GM21390 (cell line): Measurements from ENCODE around the gene PYGO2.

ENCODE experiments used
- ATAC-seq: cut with Tn5 transposase; IDR thresholded peaks from one replicate; pipeline ENCODE4 v1.9.1; 2021; ENCODE audit not compliant: unreplicated experiment

Gene PYGO2

DNA sequence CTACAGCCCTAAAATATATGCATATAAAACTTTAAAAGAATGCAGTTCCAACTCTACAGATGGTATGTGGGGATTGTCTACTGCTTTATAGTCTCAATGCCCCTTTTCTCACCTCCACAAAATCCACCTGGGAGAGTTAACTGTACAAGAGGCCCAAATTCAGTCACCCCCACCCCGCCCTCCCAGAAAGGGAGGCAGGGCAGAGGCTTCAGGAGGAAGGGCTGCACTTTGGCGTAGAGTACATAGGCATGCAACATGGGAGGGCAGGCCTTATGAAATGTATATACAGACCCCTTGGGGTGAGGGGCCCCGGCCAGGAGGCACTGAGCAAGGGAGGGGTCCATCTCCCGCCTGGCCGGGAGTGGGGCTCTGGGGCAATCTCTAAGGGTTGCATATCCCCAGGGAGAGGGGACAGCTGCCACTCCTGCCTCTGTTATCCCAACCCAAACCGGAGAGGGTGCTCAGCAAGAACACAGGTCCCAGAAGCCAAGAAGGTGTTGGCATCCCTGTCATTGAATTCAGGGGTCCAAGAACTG lies 1.3 kb upstream of the PYGO2 start:
- no peak for ATAC-seq

DNA sequence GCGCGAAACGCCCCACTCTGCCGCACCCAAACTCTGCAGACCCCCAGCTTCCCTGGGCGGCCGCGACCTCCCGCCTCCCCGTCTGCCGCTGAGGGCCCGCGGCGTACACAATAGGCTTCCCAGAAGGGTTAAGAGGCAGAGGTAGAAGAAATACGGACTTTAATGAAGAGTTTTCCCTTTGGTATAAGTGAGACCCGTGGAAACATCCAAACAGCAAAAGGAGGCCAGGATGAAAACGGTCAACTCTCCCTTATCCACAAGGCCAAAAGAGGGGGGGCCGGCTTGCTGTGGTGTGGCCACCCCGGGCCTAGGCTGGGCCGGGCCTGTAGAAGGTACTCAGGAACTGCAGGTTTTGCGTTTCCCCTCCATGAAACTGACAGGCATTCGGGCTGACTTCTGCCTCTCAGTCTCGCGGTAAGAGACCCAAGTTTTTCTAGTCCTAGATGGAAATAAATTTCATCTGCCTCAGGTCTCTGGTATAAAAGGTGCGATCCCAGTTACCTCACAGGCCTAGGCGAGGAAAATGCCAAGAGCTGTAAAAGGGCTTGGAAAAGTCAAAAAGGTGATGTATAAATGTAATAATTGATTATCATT lies 671 bp upstream of the PYGO2 start:
- no peak for ATAC-seq

DNA sequence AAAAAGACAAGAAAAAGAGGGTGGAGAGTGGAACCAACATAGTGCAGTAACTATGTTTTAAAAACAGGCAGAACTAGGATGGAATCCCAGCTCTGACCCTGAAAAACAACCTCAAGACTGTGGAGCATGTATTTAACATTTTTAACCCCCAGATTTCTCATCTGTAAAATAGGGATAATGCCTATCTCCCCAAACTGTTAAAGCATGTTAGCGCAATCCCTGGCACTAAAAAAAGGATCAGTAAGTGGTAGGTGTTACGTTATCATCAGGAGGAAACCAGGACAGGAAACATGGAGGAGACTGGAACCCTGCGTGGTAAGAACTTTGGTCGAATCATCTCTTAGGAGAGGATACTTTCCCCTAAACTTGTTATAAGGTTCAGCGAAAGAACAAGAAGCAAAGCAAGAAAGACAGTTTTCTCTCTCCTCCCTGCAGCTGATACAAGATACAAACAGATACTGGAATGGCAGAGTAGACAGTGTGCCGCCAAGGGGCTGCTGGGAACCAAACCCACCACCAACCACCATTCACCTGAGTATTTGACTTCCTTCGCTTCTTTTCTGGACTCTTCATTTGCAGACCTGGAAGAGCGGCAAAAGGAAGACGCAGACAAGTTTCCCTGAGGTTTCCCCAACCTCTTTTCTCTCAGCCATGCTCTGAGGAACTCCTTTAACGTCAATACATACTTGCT lies 991 bp downstream of the PYGO2 start:
- ATAC-seq, result no peak

DNA sequence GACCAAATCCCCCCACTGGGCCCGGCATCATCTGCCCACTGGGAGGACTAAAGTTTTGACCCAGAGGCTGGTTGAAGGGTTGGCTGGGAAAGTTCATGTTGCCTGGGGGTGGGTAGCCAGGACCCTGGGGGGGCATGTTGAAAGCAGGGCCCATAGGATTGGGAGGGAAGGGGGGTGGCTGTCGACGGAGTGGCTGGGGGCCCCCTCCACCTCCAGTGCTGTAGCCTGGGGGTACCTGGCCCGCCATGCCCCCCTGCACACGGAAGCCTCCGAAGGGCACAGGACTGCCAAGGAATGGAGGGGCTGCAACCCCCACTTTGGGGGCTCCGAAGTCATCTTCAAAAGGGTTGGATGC lies 2.2 kb downstream of the PYGO2 start:
- no peak for ATAC-seq

DNA sequence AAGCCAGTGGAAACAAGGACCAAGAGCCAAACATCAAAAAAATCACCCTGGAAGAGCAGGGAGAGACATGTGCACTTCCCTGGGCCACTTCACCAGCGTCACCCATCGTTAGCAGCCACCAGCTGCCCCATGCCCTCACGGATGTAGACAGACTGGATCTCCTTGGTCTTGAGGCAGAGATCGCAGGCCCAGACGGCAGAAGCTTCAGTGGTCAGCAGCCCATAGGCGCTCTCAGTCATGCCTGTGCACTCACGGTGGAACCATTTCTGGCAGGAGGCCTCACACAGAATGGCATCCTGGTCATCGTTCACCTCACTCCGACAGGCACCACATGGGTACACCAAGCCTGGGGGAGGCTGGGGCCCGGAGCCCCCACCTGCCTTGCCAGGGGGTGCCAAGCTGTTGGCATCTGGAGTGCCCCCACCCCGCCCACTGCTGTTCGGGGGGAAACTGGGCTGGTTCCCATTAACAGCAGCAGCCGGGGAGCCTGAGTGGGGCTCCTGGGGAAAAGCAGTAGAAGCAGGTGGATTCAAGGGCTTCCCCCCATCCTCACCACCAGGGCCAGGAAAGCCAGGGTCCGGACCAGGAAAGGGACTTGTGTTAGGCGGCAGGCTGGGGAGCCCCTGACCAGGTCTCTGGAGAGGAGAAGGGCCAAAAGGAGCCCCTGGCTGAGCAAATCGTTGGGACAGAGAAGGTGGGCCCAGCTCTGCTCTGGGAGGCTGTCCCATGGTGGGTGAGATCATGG lies 2.7 kb downstream of the PYGO2 start:
- ATAC-seq, result no peak

DNA sequence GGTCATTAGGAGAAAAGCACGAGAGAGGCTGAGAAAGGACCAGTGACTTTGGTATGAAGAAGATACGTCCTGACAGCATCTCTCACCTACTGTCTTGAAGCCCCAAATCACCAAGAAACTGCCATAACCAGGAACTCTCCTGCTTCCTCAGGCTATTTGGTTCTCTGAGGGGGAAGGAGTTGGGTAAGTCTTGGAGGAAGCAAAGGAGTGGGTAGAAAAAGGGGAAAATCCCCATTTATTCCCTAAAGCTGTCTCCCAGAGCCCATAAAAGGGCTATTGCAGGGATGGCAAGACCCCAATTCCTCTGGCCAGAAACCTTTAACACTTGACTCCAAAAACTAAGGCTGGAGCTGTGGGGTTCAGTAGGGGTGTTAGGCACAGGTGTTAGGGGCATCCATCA lies 3.5 kb downstream of the PYGO2 start:
- no peak for ATAC-seq

DNA sequence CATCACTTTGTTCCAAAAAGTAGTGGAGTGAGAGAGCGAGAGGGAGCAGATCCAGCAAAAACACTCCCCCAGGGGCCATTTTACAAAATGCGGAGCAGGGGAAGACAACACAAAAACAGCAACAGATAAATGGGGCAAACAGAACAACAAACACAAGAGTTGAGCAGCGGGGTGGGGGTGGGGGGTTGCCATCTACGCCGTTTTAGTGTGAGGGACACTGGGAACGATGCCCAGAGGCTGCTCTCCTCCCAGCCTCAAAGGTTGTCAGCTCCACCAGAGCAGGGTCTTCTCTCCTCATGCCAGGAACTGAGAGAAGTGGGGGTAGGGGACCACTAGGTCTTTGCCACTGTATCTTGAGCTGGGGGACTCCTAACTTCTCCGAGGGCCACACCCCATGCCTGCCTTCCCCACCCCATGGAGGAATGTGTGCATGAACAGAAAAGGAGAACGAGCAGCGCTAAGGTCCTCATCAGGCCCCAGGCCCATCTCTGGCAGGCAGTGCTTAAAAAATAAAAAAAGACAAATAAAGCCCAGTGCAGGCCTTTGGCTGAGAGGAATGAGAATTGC lies 4.4 kb downstream of the PYGO2 start:
- no peak for ATAC-seq

DNA sequence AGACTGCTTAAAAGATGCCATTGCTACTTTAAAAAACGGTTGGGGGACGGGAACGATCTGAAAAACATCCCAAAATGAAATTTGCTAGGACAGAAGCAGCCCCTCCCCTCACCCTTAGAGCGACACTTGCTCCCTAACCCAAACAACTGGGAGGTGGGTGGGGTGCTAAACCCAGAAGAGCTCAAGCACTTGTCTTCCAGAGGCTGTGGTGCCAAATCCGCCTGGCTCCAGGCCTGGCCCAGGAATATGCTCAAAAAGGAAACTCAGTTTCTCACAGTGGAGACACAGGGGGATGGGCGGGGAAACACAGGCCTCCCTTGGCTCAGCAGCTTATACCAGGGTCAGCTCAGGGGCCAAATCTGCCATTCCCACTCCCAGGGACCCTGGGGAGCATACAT lies 5.0 kb downstream of the PYGO2 start:
- no peak for ATAC-seq

DNA sequence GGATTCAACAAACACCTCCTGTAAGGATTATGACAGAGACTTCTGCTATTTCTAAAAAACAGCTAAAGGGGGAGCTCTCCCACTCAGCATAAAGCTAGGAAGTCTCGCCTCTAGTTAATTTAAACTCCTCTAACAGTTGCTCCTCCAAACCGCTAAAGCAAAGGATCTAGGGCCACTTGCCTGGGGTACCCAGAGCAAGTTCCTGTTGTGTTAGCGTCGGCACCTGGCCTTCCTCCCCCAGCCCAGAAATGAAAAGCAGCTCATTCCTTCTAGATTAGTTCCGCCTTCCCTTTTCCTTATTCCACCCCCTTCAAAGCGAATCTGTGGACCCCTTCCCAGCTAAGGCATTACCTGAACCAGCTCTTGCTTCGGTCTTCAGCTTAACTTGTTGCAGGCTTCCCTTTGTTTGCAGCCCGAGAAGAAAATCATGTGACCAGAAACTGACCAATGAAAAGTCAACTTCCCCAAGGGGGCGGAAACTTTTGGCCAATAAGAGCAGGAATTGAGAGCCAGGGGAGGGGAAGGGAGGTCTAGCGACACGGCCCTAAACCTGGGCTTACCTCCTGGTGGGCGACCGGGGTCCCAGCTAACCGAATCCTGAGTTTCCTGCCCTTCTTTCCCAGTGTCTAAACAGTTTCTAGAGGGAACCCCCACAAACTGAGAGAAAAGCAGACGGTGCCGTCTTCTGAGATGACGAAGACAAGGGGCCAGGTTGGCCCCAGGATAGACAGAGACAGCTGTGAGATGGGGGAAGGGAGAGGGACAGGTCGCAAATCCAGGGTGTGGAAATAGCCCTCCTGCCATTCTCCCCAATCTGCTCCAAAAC lies 5.7 kb downstream of the PYGO2 start, which contains the start of gene PBXIP1:
Gene PBXIP1 (minus strand): TSS at position 382 of the 826 bp plus-strand sequence. CDS start 2,378 bp downstream, outside the sequence.
- ATAC-seq, result peak; percentile 56

DNA sequence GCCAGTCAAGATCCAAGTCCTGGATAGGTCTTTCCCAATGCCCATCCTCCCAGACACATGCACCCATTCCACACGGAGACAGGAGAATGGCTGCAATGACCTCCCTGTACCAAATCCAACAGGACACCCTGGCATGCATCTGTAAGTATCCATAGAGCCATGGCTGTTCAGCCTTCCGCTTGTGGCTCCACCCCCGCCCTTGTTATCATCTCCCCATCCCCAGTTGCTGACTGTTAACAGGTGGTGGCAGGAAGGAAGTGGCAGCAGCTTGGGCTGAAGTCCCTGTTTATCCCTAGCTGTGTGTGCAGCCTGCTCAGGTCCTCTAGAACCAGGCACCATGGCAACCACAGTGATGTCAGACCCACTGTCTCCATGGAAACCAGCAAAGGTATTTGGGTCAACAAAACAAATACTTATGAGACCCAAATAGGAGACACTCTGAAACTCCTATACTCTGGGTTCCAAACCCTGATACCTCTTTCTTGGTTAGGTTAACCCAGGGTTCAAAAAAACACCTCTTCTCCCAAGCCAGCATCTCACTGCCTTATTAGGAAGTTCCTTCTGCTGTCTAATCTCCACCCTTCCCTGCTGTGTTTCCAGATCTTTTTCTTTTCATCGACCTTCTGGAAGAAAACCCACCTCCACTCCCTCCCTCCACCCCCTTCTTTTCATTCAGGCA lies 6.4 kb downstream of the PYGO2 start:
- ATAC-seq, result peak; percentile 53

DNA sequence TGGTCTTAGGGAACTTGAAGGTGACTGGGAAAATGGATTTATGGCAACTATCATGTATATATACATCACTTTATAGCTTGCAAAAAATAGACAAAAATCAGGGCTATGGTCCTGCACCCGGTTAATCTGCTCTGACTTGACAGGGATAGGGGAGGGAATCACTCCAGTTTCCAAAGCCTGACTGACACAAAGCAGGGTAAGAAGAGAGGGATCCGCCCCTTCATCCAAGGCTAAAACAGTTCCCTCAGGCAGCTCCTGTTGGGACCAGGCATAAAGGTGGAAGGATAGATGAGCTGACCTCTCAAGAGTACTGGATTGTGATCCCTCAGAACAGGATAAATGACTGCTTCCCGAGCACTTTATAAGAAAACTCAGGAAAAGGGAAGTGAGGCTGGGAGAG lies 7.0 kb downstream of the PYGO2 start:
- ATAC-seq, result no peak

DNA sequence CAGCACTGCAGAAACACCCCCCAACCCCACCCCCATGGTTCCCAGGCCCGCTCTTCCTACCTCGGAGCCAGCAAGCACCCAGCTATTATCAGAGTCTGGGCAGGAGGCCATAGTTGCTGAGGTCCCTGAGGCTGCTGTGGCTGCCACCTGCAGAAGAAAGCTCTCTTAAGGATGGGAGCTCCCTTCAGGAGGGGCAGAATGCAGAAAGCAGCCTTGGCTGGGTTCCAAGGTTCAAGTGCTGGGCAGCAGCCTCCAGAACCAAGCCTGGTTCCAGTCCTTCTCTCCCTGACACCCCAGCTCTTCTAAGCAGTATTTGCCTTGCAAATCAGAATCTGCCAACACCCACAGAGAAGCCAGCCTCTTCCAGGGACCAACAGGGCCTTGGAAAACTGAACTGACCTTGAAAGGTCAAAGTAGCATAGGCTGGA lies 8.0 kb downstream of the PYGO2 start:
- no peak for ATAC-seq

DNA sequence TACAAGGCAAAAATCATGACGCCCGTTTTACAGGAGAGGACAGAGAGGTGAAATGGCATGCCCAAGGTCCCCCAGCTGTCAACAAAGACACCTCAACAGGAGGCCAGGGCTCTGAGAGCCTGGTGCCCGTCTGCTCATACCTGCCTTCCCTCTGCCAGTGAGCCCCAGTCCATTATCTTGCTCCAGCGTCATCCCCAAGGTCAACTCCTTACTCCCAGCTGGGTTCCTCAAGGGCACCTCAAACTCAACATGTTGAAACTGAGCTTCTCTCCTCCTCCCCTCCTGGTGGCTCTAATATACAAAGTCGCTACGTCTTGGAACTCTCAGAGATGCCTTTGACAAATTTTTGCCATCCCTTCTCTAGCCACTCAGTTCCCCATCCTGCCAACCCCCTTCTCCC lies 8.9 kb downstream of the PYGO2 start:
- no peak for ATAC-seq

DNA sequence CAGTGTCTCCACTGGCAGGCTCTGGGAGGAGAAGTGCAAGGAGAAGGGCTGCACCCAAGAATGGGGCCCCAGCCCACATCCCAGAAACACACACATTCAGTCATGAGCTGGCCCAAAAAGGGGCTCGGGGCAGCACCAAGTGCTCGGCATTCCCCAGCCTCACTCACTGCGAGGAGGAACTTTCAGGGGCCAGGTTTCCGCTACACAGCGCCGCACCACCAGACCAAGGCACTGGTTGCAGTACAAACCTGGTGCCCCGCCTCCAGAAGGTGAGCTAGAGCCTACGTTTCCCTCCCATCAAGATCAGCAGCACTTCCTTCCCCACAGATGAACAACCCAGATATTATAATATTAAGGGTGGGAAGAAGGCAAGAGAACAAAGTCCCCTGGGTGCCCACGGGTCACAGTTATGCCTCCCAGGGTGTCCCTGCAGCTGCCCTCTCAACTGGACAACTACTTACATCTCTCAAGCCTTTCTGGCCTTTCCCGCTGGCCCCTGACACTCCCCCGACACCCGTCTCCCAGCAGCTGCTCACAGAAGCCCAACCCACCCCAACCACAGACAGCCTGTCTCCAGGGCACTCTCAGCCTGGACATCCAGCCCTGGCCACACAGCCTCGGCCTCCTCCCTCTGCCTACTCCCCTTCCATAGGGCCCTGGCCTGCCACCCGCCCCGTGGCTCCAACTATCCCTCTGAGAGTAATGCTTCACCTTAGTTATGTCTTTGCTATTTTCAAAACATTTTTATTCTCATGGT lies 9.5 kb downstream of the PYGO2 start:
- ATAC-seq, result no peak

DNA sequence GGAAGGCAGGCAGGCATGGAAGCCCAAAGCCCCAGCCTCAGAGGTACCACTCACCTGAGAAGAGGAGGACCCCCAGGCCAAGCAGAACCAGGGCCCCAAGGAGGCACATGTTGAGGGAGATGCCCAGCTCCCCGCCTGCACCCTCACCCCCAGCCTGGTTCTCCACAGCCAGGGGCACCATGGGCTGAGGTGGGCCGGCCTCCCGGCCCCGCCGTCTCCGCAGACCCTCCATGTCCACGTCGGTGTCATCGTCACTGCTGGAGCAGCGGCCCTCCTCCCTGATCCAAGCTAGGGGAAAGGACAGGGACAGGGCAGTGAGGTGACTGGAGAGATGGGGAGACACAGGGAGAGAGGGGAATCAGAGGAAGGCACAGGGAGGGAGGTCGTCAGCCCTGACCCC lies 13.5 kb downstream of the PYGO2 start:
- no peak for ATAC-seq

DNA sequence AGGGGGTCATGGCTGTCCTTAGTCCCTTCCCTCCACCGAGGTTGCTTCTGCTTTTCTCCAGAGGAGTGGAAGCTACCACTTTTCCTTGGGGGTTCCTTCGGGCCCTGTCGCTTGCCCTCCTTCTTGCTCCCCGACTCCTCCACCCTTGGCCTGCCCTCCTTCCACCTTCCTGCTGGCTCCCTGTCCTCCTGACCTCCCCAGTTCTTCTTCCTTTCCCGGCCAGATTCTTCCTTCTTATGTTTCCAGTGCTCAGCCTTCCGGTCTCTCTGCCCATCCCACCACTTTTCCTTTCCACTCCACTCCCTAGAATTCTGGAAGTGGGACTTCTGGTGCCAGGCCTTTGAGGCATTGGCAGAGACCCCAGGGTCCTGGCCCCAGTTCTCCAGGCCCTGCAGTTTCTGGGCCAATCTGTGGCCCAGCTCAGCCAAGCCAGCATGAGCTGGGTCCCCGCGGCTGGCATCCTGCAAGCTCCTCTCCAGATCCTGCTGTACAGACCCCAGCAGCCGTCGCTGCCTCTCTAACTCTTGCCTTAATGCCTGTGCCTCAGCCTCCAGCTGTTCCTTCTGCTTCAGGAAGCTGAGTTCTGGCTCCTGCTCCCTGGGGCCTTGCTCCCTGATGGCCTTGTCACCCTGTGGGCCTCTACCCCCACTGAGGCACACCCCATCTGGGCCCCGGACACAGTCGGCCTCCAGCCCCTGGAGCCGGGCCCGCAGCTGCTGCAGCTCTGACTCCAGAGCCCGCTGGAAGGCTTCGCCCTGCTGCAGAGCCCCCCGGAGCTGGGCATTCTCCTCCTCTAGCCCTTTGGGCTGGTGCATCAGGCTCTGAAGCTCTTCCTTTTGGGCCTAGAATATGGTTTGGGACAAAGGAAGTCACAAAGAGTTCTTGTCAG lies 15.4 kb downstream of the PYGO2 start:
- no peak for ATAC-seq

DNA sequence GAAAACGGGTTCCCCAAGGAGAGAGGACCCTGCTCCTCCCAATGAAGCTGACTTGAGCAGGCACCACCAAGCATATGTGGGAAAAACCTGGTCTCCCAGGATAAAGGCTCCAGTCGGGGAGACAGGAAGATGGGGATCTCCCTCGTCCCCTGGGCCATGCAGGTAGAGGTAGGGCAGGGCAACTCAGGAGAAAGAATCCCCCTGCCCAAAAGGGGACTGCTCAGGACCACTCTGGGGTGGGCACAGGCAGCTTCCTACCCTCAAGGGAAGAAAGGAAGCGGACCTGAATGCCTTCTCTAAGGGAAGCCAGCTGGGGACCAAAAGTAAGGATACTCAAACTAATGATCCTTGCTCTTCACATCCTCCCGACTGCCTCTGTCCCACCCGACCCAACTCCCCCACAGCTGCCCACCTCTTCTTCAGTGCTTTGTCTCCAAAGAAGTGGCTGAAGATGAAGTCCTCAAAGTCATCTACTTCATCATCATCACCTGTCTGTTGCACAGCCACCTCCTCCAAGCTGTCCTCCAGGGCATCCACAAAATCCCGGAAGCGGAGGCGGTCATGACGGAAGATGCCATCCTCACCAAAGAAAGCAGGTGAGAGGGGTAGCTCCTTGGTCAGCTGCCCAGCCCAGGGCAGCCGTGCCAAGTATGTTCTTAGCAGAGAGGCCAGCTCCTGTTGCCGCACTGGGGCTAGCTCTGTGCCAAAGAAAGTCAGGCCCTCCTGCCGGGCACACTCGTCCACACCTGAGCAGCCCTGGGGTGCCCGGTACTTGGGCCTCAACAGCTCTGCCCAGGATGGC lies 16.2 kb downstream of the PYGO2 start:
- no peak for ATAC-seq
